ENCODE data around the gene SLIT3.

The SLIT3 gene

DNA sequence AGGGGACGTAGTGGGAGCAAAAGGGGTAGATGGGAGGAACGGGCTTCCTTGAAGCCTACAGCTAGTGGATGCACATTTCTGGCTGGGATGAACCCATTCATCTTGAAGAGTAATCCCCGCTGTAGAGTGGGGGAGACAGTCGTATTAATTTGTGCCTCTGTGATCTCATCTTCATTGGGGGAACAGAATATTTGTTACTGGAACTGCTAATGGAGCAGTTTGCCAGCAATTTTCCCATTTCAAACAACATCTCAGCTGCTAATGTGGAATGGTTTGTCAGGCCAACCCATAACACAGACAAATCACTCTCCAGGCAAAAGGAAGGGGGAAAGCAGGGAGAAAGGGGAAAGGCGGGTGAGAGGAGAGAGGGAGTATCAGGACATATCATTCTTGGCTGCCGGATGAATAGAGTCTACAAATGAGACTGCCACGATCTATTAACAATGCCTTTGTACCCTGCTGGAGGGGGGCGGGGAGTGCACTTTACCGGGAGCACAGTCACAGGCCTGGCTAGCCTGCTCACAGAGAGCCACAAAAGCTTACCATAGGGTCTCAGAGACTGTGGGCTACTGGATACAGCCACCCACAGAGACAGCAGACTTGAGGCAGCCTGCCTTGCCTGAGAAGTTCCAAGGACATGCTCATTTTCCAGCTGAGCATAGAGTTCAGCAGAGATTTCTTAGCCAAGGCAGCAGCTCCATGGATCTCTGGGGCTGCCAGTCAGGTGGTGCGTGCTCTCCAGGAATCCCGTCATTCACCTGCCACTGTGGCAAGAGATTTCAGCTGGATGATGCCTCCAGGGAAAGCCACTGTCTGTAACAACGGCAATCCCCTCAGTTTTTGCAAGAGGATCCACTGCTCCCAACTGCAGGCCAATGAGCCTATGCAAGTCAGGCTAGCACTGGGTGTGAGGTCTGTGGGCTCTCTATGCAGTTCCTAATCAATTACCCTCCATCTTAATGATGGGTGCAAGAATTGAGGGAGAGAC lies 504.1 kb downstream of the SLIT3 start:
- no peak for DNase-seq (ENCODE audit: low spot score)

DNA sequence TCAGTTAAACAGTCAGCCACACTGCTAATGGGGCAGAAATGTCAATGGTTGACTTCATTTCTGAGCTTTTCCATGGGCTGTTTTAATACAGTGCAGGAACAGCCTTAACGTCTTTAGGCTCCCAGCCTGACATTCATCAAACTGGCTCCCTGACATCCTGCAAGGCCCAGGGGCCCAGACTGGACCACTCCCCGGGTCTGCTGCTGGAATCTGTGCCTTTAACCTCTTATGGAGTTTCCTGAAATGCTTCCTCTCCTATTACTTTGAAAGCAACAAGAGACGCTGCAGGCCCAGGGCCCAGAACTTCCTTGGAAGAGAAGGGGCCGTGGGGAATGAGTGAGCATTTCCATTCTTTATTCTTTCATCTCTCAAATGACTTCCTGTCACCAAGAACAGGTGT lies 504.9 kb downstream of the SLIT3 start:
- DNase-seq (ENCODE audit: low spot score), result no peak

DNA sequence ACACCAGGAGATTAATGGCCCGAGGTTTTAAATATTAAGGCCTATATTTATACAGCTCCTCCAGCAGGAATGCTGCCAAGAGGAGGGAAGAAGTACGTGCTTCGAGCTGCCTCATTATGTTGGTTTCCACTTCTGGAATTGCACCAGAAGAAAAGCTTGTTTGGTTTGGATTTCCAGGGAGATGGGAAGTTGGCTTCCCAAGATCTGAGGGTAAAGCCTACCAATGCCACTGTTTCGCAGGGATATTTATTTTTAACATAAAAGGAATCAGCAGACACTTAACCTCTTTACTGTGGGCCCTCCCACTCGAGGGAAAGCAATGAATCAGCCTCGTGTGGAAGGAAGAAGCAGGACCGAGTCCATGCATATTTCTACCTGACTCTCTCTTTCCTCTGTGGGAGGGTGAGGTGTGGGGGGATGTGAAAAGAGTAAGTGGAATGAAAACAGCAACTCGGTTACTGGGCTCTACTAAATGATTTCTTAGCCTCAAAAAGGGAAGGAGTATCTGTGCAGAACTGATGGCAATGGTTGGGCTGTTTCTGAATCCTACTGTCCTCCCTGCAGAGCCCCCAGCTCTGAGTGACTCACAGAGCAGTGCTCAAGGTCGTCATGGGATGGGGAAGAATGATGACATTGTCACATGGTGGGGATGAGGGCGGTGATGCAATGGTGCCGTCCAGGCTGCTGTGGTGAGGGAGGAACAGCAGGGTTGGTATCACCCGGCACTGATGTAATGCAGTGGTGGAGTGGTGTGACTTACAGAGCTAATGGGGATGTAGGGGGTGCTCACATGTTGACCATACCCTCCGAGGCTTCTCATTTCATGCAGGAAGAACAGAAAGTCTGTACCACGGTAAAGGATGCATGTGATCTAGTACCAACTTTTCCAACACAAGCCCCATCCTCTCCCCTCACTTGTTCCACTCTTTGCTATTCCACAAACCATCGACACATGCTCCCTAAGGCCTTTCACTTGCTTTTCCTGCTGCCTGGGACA lies 506.8 kb downstream of the SLIT3 start:
- DNase-seq (ENCODE audit: low spot score), result no peak

- no peak for DNase-seq (ENCODE audit: low spot score)
Observed at GRCh38 chr5:168792678-168793077, 508.3 kb downstream of the SLIT3 start.

- DNase-seq (ENCODE audit: low spot score), result no peak
Observed at GRCh38 chr5:168790671-168791250, 510.2 kb downstream of the SLIT3 start.

GRCh38 chr5:168790002-168790635 lies 510.8 kb downstream of the SLIT3 start:
- DNase-seq (ENCODE audit: low spot score), result no peak

DNA sequence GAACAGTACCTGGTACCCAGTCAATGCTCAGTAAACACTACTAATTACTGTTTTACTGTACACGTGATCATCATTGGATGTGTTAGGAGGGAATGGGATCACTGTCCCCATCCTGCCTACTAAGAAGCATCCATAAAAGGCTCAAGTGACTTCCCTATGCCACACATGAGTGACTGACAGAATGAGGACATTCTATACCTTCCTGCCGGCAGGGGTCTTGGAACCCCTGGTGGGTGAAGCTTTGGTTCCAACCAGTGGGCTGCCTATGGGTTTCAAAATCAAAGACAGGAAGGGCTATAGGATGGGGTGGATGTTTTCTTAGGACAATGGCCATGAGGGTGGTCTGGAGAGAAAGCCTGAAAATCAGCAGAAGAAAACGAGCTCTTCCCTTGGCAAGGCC lies 512.2 kb downstream of the SLIT3 start:
- no peak for DNase-seq (ENCODE audit: low spot score)

GRCh38 chr5:168788107-168788506 lies 512.8 kb downstream of the SLIT3 start:
- DNase-seq (ENCODE audit: low spot score), result no peak

DNA sequence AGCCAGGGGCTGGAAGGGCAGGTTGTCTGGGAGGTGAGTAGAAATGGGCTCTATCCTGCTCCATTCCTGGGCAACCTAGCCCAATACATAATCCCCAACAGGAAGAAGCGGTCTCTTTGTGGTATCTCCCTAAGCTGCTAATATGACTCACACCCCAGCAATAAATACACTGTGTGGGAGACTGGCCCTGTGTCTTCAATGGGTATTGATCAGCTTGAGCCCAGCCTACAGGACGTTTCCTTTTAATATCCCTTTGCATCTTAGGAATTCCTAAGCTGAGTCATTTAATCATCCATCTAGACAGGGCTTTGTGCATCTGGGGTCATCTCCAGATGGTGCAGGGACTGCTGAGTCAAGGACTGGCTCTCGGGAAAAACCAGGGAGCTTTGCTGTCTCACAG lies 514.8 kb downstream of the SLIT3 start:
- DNase-seq (ENCODE audit: low spot score), result no peak

DNA sequence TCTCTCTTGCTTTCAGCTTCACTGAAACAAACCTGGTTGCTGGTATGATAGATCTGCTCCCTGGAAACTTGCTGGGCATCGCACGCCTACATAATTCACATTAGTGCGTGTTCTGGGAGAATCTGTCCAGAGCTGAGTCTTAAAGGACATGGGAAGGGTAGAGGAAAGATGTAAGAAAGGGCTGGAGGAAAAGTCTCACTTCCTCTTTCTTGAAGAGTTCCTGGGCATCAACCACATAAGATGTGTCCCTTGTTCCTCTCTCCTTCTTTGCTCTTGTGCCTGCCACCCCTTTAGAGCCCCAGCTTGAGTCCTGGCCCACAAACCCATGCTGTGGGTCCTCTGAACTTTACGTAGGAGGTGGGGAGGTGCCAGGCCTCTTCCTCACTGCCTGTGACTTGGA lies 516.5 kb downstream of the SLIT3 start:
- DNase-seq (ENCODE audit: low spot score), result no peak

DNA sequence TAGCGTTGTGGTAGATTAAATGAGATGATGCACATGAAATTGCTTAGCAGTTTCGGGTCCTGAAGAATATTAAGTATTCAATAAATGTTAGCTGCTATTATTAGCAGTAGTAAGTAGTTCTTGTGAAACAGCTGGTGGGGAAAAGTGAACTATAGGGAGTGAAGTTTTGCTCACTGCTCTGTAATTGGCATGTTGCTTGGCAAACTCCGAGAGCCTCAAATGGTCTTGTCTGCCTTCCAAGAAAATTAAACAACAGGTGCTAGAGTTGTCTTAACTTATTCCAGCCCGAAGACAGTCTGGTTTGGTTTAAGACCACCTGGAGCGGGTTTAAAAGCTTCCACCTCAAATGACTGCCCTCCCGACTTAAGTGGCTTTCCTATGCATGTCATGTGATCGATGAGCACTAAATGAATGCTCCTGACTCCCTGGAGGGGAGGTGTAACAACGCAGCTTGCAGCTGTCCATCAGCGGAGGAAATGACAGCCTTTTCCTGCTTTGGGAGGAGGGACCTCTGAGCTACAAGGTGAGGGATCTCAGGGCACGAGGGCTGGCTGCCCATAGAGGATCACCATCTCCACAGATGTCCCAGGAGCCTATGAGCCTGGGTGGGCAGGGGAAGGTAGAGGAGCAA lies 518.9 kb downstream of the SLIT3 start:
- no peak for DNase-seq (ENCODE audit: low spot score)

DNA sequence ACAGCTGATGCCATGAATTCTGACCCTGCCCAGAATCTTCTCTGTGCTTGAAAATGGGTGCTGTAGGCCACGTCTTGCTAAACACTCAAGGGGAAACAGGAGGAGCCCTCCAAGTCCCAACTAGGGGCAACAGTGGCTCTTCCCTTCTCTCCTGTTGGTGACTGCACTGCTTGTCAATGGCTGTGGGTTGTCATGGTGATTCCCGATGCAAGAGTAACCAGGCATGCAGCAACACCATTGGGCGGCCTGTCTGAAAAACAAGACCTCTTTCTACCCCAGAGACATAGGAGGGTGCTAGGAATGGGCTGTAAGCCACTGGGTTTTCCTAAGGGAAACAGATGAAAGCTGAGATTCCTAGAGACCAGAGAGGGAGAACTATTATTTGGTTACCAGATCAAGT lies 520.1 kb downstream of the SLIT3 start:
- no peak for DNase-seq (ENCODE audit: low spot score)

DNA sequence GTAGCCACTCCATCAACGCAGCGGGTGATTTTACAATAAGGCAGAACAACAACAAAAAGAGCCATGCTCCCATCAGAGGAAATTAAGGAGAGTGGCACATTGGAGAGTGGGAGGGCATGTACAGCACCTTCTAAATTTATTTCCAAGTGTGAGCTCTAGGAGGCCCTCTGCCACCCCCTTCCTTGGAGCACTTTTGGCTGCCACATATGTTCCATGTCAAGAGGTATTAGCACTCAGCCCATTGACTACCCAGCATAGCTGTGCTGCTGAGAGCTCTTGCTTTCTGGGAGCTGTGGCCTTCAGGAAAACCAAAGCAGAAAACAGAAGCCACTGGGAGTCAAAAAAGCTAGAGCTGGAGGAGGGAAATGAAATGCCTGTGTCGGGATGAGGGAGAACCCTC lies 521.6 kb downstream of the SLIT3 start:
- DNase-seq (ENCODE audit: low spot score), result no peak

- no peak for DNase-seq (ENCODE audit: low spot score)
Observed at GRCh38 chr5:168778536-168778935, 522.4 kb downstream of the SLIT3 start.

DNA sequence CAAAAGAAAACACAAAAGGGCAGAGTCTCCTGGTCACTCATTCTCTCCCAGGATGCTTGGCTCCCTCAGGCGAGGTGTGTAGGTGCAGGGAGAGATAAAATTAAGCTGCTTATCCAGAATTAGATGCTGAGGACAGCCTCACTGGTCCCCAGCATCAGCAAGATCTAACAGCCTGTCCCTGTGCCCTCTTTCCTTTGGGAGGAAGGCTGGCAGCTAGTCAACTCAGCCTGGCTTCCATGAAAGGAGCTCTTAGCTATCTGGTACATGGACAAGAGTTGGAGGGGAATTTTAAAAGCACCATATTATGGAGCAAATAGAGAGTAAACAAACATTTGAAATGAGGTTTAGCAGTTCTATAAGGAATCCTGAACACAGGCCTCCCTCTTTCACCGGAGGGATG lies 523.3 kb downstream of the SLIT3 start:
- no peak for DNase-seq (ENCODE audit: low spot score)

- DNase-seq (ENCODE audit: low spot score), result no peak
Observed at GRCh38 chr5:168776070-168776469, 524.9 kb downstream of the SLIT3 start.

- no peak for DNase-seq (ENCODE audit: low spot score)
Observed at GRCh38 chr5:168773226-168773625, 527.7 kb downstream of the SLIT3 start.

DNA sequence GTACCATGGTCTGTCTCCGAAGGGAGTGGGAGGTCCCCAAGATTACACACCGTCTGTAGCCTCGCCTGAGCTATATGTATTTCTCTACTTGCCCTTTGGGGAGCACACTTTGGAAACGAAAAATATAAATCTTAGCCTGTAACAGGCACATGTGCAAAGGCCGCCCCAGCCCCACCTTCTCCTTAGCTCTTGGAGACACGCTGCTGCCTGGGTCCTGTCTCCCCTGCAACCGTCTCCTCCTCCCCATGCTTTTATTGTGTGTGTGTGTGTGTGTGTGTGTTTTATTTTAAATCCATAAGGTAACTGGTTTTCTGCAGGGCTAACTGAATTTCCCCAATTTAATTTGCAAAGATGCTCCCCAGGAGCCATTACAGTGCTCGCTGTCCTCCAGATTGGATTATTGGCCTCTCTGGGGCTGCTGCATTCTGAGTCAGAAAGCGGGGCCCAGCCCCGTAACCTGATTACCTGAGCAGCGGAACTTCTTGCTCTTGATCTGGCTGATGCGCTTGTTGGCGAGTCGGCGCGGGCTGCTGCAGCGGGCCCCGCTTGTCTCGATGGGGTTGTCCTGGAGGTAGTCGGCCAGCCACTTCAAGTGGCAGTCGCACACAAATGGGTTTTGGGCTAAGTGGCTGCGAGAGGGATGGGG lies 528.5 kb downstream of the SLIT3 start:
- no peak for DNase-seq (ENCODE audit: low spot score)

DNA sequence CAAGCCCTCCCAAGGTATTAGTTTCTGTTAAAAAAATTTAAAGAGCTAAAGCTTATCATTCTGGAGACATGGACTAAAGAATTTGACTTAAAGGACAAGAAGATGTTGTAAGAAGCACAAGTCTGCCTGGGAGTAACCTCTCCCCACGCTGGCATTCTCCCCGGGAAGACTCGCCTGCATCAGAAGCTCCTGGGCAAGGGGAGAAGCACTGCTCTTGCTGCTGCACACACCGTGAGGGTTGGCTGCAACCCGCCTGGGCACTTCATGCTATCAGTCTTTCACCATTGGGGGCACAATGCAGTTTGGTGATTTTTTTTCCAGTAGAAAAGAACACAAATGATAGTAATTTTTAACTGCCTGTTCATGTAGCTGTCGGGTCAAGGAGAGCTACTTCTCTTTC lies 529.3 kb downstream of the SLIT3 start:
- DNase-seq (ENCODE audit: low spot score), result no peak

GRCh38 chr5:168770996-168771395 lies 529.9 kb downstream of the SLIT3 start:
- no peak for DNase-seq (ENCODE audit: low spot score)

- no peak for DNase-seq (ENCODE audit: low spot score)
Observed at GRCh38 chr5:168770036-168770498, 530.9 kb downstream of the SLIT3 start.
